Measurements from ENCODE around the gene TCF4. TPM values are rescaled to one million over a fixed set of nuclear protein-coding genes. Genes with fewer than 3 reads are reported as not detected.

The TCF4 gene
- polyA plus RNA-seq, 4 donors: 66.7 to 96.7 (median 70.7) TPM

- DNase-seq (ENCODE audit: low read depth in 4 of 4, low spot score in 3 of 4): no peak
Observed at GRCh38 chr18:55369346-55369745, 218.6 kb downstream of the TCF4 start.

- DNase-seq (ENCODE audit: low read depth in 4 of 4, low spot score in 3 of 4): no peak
Observed at GRCh38 chr18:55365342-55365741, 222.7 kb downstream of the TCF4 start.

GRCh38 chr18:55362303-55362702 is 225.7 kb downstream of the TCF4 start:
- no peak for DNase-seq (ENCODE audit: low read depth in 4 of 4, low spot score in 3 of 4)

GRCh38 chr18:55361492-55362250 is 226.3 kb downstream of the TCF4 start:
- DNase-seq (ENCODE audit: low read depth in 4 of 4, low spot score in 3 of 4): no peak

- DNase-seq (ENCODE audit: low read depth in 4 of 4, low spot score in 3 of 4): no peak
Observed at GRCh38 chr18:55360061-55360460, 227.9 kb downstream of the TCF4 start.

GRCh38 chr18:55356815-55357214 is 231.2 kb downstream of the TCF4 start:
- DNase-seq (ENCODE audit: low read depth in 4 of 4, low spot score in 3 of 4): no peak

- DNase-seq (ENCODE audit: low read depth in 4 of 4, low spot score in 3 of 4): no peak
Observed at GRCh38 chr18:55355223-55355622, 232.8 kb downstream of the TCF4 start.

GRCh38 chr18:55354795-55355194 is 233.2 kb downstream of the TCF4 start:
- no peak for DNase-seq (ENCODE audit: low read depth in 4 of 4, low spot score in 3 of 4)

GRCh38 chr18:55353806-55354205 is 234.2 kb downstream of the TCF4 start:
- DNase-seq (ENCODE audit: low read depth in 4 of 4, low spot score in 3 of 4): no peak

- no peak for DNase-seq (ENCODE audit: low read depth in 4 of 4, low spot score in 3 of 4)
Observed at GRCh38 chr18:55353391-55353790, 234.6 kb downstream of the TCF4 start.

- DNase-seq (ENCODE audit: low read depth in 4 of 4, low spot score in 3 of 4): no peak
Observed at GRCh38 chr18:55351980-55352714, 235.8 kb downstream of the TCF4 start.

- no peak for DNase-seq (ENCODE audit: low read depth in 4 of 4, low spot score in 3 of 4)
Observed at GRCh38 chr18:55351241-55351691, 236.7 kb downstream of the TCF4 start.

- DNase-seq (ENCODE audit: low read depth in 4 of 4, low spot score in 3 of 4): no peak
Observed at GRCh38 chr18:55349685-55350084, 238.3 kb downstream of the TCF4 start.

GRCh38 chr18:55346961-55347740 is 240.8 kb downstream of the TCF4 start:
- DNase-seq (ENCODE audit: low read depth in 4 of 4, low spot score in 3 of 4): no peak

- no peak for DNase-seq (ENCODE audit: low read depth in 4 of 4, low spot score in 3 of 4)
Observed at GRCh38 chr18:55346387-55346786, 241.6 kb downstream of the TCF4 start.

GRCh38 chr18:55345103-55345950 is 242.7 kb downstream of the TCF4 start:
- DNase-seq (ENCODE audit: low read depth in 4 of 4, low spot score in 3 of 4): no peak

- no peak for DNase-seq (ENCODE audit: low read depth in 4 of 4, low spot score in 3 of 4)
Observed at GRCh38 chr18:55343396-55344073, 244.5 kb downstream of the TCF4 start.

- no peak for DNase-seq (ENCODE audit: low read depth in 4 of 4, low spot score in 3 of 4)
Observed at GRCh38 chr18:55340998-55341397, 247.0 kb downstream of the TCF4 start.

- no peak for DNase-seq (ENCODE audit: low read depth in 4 of 4, low spot score in 3 of 4)
Observed at GRCh38 chr18:55339990-55340389, 248.0 kb downstream of the TCF4 start.

Data from left renal pelvis (tissue), 4 donors.